A549 (cell line): ENCODE results near the gene UPK3A.

Experiments
- CEBPB ChIP-seq, 2 experiments: fragments of >200 bp in 1 of 2; sonication (Bioruptor Twin) in 1 of 2; formaldehyde crosslinking in 1 of 2; IDR thresholded peaks; 2 replicates each; pipeline ENCODE4 v1.6.1; 2012 to 2016
- CTCF ChIP-seq: fragments of >200 bp; sonication (Bioruptor Twin); formaldehyde crosslinking; IDR thresholded peaks from 3 replicates; pipeline ENCODE4 v1.5.1; 2016
- JUNB ChIP-seq: fragments of >200 bp; sonication (Bioruptor Twin); formaldehyde crosslinking; IDR thresholded peaks from 2 replicates; pipeline ENCODE4 v1.6.1; 2016
- MYC ChIP-seq: IDR thresholded peaks from 2 replicates; pipeline ENCODE4 v1.6.1; 2012; ENCODE audit warnings: mild to moderate bottlenecking, inconsistent platforms, low read length, improper control_type of control experiment, borderline replicate concordance
- POLR2A ChIP-seq: IDR thresholded peaks from 2 replicates; pipeline ENCODE4 v1.6.1; 2012; ENCODE audit warnings: mild to moderate bottlenecking, low read length
- REST ChIP-seq: fragments of 200-600 bp; sonication (generic); IDR thresholded peaks from 2 replicates; pipeline ENCODE4 v1.6.1; 2016; ENCODE audit warnings: antibody characterized with exemption, mild to moderate bottlenecking, moderate library complexity
- SMC3 ChIP-seq: fragments of >200 bp; sonication (Bioruptor Twin); formaldehyde crosslinking; IDR thresholded peaks from 3 replicates; pipeline ENCODE4 v1.6.1; 2018; ENCODE audit warnings: inconsistent platforms
- SREBF2 ChIP-seq: fragments of 450-650 bp; IDR thresholded peaks from 2 replicates; pipeline ENCODE4 v1.6.1; 2014; ENCODE audit warnings: mild to moderate bottlenecking, moderate library complexity

- no peak for TF ChIP-seq MYC
- no peak for TF ChIP-seq CTCF
- TF ChIP-seq JUNB, result no peak
- no peak for TF ChIP-seq SREBF2
- no peak for TF ChIP-seq SMC3
- TF ChIP-seq CEBPB (IDR thresholded peaks at IDR 0.05), result no peak
- no peak for TF ChIP-seq REST
- TF ChIP-seq POLR2A, result no peak
Measured at GRCh38 chr22:45262931-45263462, 21.8 kb upstream of the UPK3A start.
